ENCODE measurements around the gene ARHGAP15. TPM values are rescaled to one million over a fixed set of nuclear protein-coding genes. Genes with fewer than 3 reads are reported as not detected.

The ARHGAP15 gene
- total and polyA plus RNA-seq, 10 donors = 55.8 to 219 (median 130) TPM

GRCh38 chr2:143248631-143249030 lies 119.4 kb downstream of the ARHGAP15 start:
- no peak for DNase-seq

GRCh38 chr2:143251681-143252080 lies 122.5 kb downstream of the ARHGAP15 start:
- intact Hi-C loops (cut with DNase I; ENCODE audit: low total_unique reads) = no loop called here

More at GRCh38 chr2:143248631-143249030, 119.4 kb downstream of the ARHGAP15 start:
- peaks cover 0 to 80% (median 31%) of the 10 kb centered on the region in 6 donors for H3K4me1 ChIP-seq
- intact Hi-C loops (cut with DNase I; ENCODE audit: low total_unique reads) = no loop called here
- H3K36me3 ChIP-seq = peaks cover 0 to 23% (median 0%) of the 10 kb centered on the region in 6 donors
- H3K27me3 ChIP-seq (replicated peaks in 1 of 7) = no peaks in the 10 kb centered on the region
- WGBS, 5 donors = 81 to 94% (median 92%) methylated on average over 5 of the region's 5 CpGs
- H3K4me3 ChIP-seq = no peak overlapping the region
- no peaks in the 10 kb centered on the region for H3K9me3 ChIP-seq
- H3K27ac ChIP-seq = peak overlapping the region in 1 of 8 donors; percentile 60
- TF ChIP-seq, protein P1, sequence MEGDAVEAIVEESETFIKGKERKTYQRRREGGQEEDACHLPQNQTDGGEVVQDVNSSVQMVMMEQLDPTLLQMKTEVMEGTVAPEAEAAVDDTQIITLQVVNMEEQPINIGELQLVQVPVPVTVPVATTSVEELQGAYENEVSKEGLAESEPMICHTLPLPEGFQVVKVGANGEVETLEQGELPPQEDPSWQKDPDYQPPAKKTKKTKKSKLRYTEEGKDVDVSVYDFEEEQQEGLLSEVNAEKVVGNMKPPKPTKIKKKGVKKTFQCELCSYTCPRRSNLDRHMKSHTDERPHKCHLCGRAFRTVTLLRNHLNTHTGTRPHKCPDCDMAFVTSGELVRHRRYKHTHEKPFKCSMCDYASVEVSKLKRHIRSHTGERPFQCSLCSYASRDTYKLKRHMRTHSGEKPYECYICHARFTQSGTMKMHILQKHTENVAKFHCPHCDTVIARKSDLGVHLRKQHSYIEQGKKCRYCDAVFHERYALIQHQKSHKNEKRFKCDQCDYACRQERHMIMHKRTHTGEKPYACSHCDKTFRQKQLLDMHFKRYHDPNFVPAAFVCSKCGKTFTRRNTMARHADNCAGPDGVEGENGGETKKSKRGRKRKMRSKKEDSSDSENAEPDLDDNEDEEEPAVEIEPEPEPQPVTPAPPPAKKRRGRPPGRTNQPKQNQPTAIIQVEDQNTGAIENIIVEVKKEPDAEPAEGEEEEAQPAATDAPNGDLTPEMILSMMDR (IDR thresholded peaks at IDR 0.05 in 8 of 11, conservative IDR thresholded peaks at IDR 0.05 in 3 of 11) = no peak
- no peak for TF ChIP-seq POLR2AphosphoS5 (IDR thresholded peaks at IDR 0.05)
- TF ChIP-seq POLR2A (IDR thresholded peaks at IDR 0.05) = no peak

DNA sequence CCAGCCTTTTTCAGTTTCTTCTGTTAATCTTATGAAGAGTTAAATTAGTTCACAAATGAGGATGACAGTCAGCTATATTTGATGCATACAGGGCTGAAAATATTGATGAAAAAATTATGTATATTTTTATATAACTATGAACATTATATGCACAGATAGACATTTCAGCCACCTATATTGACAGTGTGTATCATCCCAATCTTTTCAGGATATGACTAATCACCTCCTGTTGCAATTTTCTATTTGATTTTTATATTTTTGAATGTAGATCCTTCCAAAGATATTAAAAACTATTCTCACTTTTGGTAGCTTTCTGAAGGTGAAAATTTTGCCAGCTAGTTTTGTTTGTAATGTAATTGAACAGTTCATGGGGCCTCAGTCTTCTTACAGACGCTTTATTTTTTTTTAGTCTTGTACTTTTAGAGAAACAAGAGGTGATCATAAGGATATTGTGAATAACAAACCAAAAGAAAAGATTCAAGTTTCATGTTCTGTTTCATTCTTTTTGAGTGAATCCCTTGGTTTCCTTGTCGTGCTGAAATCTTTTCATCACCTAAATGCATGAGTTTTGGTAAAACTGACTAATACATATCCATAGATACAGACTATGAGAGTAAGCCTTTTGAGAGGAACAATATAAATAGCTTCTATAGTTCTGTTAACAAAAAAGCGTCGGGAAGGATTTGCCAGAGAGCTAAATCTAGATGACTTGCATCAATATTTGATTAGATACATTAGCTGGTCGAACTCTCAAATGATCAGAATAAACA lies 123.1 kb downstream of the ARHGAP15 start:
- no peak overlapping the region for H3K4me3 ChIP-seq
- TF ChIP-seq, protein P1 (IDR thresholded peaks at IDR 0.05 in 8 of 11, conservative IDR thresholded peaks at IDR 0.05 in 3 of 11) = no peak
- TF ChIP-seq POLR2AphosphoS5 (IDR thresholded peaks at IDR 0.05) (no peak), POLR2A (IDR thresholded peaks at IDR 0.05) (no peak)
- no peaks in the 10 kb centered on the region for H3K9me3 ChIP-seq
- H3K4me1 ChIP-seq = peaks cover 13 to 83% (median 48%) of the 10 kb centered on the region in 6 donors
- H3K27ac ChIP-seq = peak overlapping the region in 3 of 8 donors; percentile 7 to 53 (median 19)
- DNase-seq = no peak
- H3K27me3 ChIP-seq (replicated peaks in 1 of 7) = no peaks in the 10 kb centered on the region
- H3K36me3 ChIP-seq = peaks cover 0 to 20% (median 0%) of the 10 kb centered on the region in 6 donors
- WGBS, 5 donors = 82 to 88% (median 87%) methylated on average over 5 of the region's 5 CpGs
- intact Hi-C loops (cut with DNase I; ENCODE audit: low total_unique reads) = no loop called here

More at GRCh38 chr2:143251681-143252080, 122.5 kb downstream of the ARHGAP15 start:
- TF ChIP-seq, protein P1 (IDR thresholded peaks at IDR 0.05 in 8 of 11, conservative IDR thresholded peaks at IDR 0.05 in 3 of 11) = no peak
- no peak for TF ChIP-seq POLR2AphosphoS5 (IDR thresholded peaks at IDR 0.05)
- TF ChIP-seq POLR2A (IDR thresholded peaks at IDR 0.05) = no peak
- no peaks in the 10 kb centered on the region for H3K27me3 ChIP-seq (replicated peaks in 1 of 7)
- H3K4me3 ChIP-seq = no peak overlapping the region
- peaks cover 0 to 22% (median 0%) of the 10 kb centered on the region in 6 donors for H3K36me3 ChIP-seq
- no peaks in the 10 kb centered on the region for H3K9me3 ChIP-seq
- H3K4me1 ChIP-seq = peaks cover 9 to 83% (median 51%) of the 10 kb centered on the region in 6 donors
- H3K27ac ChIP-seq = peak overlapping the region in 3 of 8 donors; percentile 7 to 53 (median 19)
- DNase-seq = no peak
- WGBS, 5 donors = 64 to 78% (median 71%) methylated on average over 2 of the region's 2 CpGs

DNA sequence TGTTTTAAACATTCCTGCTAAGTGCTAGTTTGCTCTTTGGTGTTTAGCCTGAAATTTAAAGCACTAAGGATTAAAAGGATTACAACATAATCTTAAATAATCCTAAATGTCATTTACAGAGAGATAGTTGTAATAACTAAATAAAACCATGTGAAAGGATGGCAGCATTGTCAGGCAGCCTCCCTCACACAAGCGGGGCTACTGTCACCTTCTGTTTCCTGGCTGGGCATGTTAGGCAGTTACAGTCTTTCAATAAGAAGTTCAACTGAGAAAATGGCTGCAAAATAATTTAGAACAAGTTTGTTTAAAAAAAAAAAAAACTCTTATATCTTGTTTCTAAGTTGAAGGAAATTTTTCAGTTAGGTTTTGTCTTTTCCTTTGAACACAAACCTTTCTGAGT lies 124.9 kb downstream of the ARHGAP15 start:
- H3K27ac ChIP-seq = peak overlapping the region in 7 of 8 donors; percentile 8 to 84 (median 69)
- no peaks in the 10 kb centered on the region for H3K27me3 ChIP-seq (replicated peaks in 1 of 7)
- no peak overlapping the region for H3K4me3 ChIP-seq
- no peaks in the 10 kb centered on the region for H3K9me3 ChIP-seq
- H3K4me1 ChIP-seq = peaks cover 14 to 84% (median 66%) of the 10 kb centered on the region in 6 donors
- peaks cover 0 to 15% (median 0%) of the 10 kb centered on the region in 6 donors for H3K36me3 ChIP-seq
- 39 to 51% (median 40%) methylated on average over 1 of the region's 1 CpG for WGBS, 5 donors
- no peak for DNase-seq
- no peak for TF ChIP-seq POLR2A (IDR thresholded peaks at IDR 0.05)
- TF ChIP-seq, protein P1 (IDR thresholded peaks at IDR 0.05 in 8 of 11, conservative IDR thresholded peaks at IDR 0.05 in 3 of 11) = no peak
- TF ChIP-seq POLR2AphosphoS5 (IDR thresholded peaks at IDR 0.05) = no peak
- intact Hi-C loops (cut with DNase I; ENCODE audit: low total_unique reads) = no loop called here

Data from spleen (tissue), 11 donors.